HepG2 (cell line): ENCODE measurements around the gene NRSN2. TPM values are rescaled to one million over a fixed set of nuclear protein-coding genes. Genes with fewer than 3 reads are reported as not detected.

ENCODE experiments used
- CAMTA2 ChIP-seq: sonication (generic); formaldehyde crosslinking; IDR thresholded peaks from 2 replicates; pipeline ENCODE4 v1.4.0; 2020; ENCODE audit warnings: mild to moderate bottlenecking, missing genetic modification reagents, borderline replicate concordance
- CBFB ChIP-seq: sonication (generic); formaldehyde crosslinking; IDR thresholded peaks from 2 replicates; pipeline ENCODE4 v1.4.0; 2020; ENCODE audit warnings: missing genetic modification reagents
- CCDC6 ChIP-seq: sonication (generic); formaldehyde crosslinking; IDR thresholded peaks from 2 replicates; pipeline ENCODE4 v1.8.1; 2022; ENCODE audit warnings: mild to moderate bottlenecking, missing genetic modification reagents, moderate library complexity
- CEBPG ChIP-seq: IDR thresholded peaks from 2 replicates; pipeline ENCODE4 v1.6.1; 2016
- ETV6 ChIP-seq: sonication (generic); formaldehyde crosslinking; conservative IDR thresholded peaks from 2 replicates; pipeline ENCODE4 v1.4.0; 2020; ENCODE audit warnings: missing genetic modification reagents
- FOXA1 ChIP-seq, 2 experiments: fragments of 450-650 bp in 1 of 2; sonication (generic) in 1 of 2; formaldehyde crosslinking in 1 of 2; IDR thresholded peaks; 2 replicates each; pipeline versions ENCODE4 v1.4.0 to v1.6.1; 2016 to 2020; ENCODE audit warnings: missing genetic modification reagents in 1 of 2
- FOXO1 ChIP-seq: sonication (generic); formaldehyde crosslinking; IDR thresholded peaks from 2 replicates; pipeline ENCODE4 v1.4.0; 2020; ENCODE audit warnings: missing genetic modification reagents
- GTF2F1 ChIP-seq: fragments of 150-350 bp; IDR thresholded peaks from 2 replicates; pipeline ENCODE4 v1.6.1; 2014; ENCODE audit warnings: low read length
- HNRNPH1 ChIP-seq: fragments of 200-400 bp; formaldehyde crosslinking; optimal IDR thresholded peaks from 2 replicates; pipeline ENCODE3; 2017; ENCODE audit warnings: mild to moderate bottlenecking, low read depth, low read length
- LBX2 ChIP-seq: sonication (generic); formaldehyde crosslinking; IDR thresholded peaks from 2 replicates; pipeline ENCODE4 v1.5.0; 2020; ENCODE audit warnings: missing genetic modification reagents, mild to moderate bottlenecking, borderline replicate concordance
- NFATC3 ChIP-seq: sonication (generic); formaldehyde crosslinking; IDR thresholded peaks from 2 replicates; pipeline ENCODE4 v1.5.1; 2020; ENCODE audit warnings: mild to moderate bottlenecking, missing genetic modification reagents
- SALL2 ChIP-seq: sonication (generic); formaldehyde crosslinking; IDR thresholded peaks from 2 replicates; pipeline ENCODE4 v1.8.1; 2023; ENCODE audit warnings: mild to moderate bottlenecking, missing genetic modification reagents, inconsistent platforms
- TGIF2 ChIP-seq: IDR thresholded peaks from 2 replicates; pipeline ENCODE4 v1.6.1; 2016; ENCODE audit warnings: control low read depth, missing compliant biosample characterization
- XBP1 ChIP-seq: sonication (generic); formaldehyde crosslinking; IDR thresholded peaks from 2 replicates; pipeline ENCODE4 v1.5.0; 2020; ENCODE audit warnings: missing genetic modification reagents
- ZBED4 ChIP-seq: sonication (generic); formaldehyde crosslinking; IDR thresholded peaks from 2 replicates; pipeline ENCODE4 v1.4.0; 2020; ENCODE audit warnings: missing genetic modification reagents, borderline replicate concordance
- ZC3H13 ChIP-seq: sonication (generic); formaldehyde crosslinking; IDR thresholded peaks from 2 replicates; pipeline ENCODE4 v1.8.1; 2023; ENCODE audit warnings: mild to moderate bottlenecking, missing genetic modification reagents, moderate library complexity
- ZFP82 ChIP-seq: sonication (generic); formaldehyde crosslinking; IDR thresholded peaks from 2 replicates; pipeline ENCODE4 v1.5.1; 2020; ENCODE audit warnings: mild to moderate bottlenecking, missing genetic modification reagents, borderline replicate concordance
- ZNF276 ChIP-seq: sonication (generic); formaldehyde crosslinking; IDR thresholded peaks from 2 replicates; pipeline ENCODE4 v1.4.0; 2020; ENCODE audit warnings: mild to moderate bottlenecking, low read depth, missing genetic modification reagents
- ZNF569 ChIP-seq: sonication (generic); formaldehyde crosslinking; IDR thresholded peaks from 2 replicates; pipeline ENCODE4 v1.5.0; 2020; ENCODE audit warnings: mild to moderate bottlenecking, missing genetic modification reagents, moderate library complexity, borderline replicate concordance
- polyA plus RNA-seq, 8 experiments: library from polyadenylated mRNA; depleted of rRNA in 3 of 8; stranded (reverse) in 7 of 8; unstranded in 1 of 8; fragments of >200 nt; fragmentation: Illumina TruSeq in 4 of 8; extraction: Trizol in 4 of 8; gene quantifications; 2 replicates each; pipeline versions ENCODE4 v1.2.1 to v1.2.3, GENCODE V29; 2011 to 2016; ENCODE audit warnings: low read depth in 4 of 8, missing spikeins in 1 of 8, mixed read lengths in 1 of 8; ENCODE audit not compliant: insufficient read depth in 1 of 8
- total RNA-seq, 5 experiments: library from RNA; depleted of rRNA; stranded (reverse); fragments of >200 nt; fragmentation: Illumina TruSeq; extraction: Trizol; gene quantifications; 2 replicates each; pipeline ENCODE4 v1.2.3, GENCODE V29; 2016; ENCODE audit warnings: low read depth in 1 of 5
- TF ChIP-seq, protein P1 (sequence below): sonication (generic); formaldehyde crosslinking; IDR thresholded peaks from 2 replicates; pipeline ENCODE4 v1.8.0; 2022; ENCODE audit warnings: missing genetic modification reagents, mild to moderate bottlenecking, moderate library complexity, borderline replicate concordance
- TF ChIP-seq, protein P2 (sequence below): sonication (generic); formaldehyde crosslinking; IDR thresholded peaks from 2 replicates; pipeline ENCODE4 v1.5.0; 2020; ENCODE audit warnings: missing genetic modification reagents

NRSN2 gene
- total and polyA plus RNA-seq, 2 of the 13 experiments (the other 11 are each of a cell fraction or from before 2014, with no cell fraction given): 32.3 to 49.4 TPM

- TF ChIP-seq ZFP82 (CRISPR knock-in tag): no peak
- TF ChIP-seq ZC3H13: 0 out of 2 replicates have a peak, but pooled peaks have one; percentile 73
- no peak; the same call in 1 of the 2 replicates for TF ChIP-seq SALL2 (CRISPR knock-in tag)
- TF ChIP-seq GTF2F1: no peak
- peak; percentile 29; the same call in 1 of the 2 replicates for TF ChIP-seq CEBPG (CRISPR knock-in tag)
- TF ChIP-seq ZNF276 (CRISPR knock-in tag): no peak
- TF ChIP-seq, protein P1, sequence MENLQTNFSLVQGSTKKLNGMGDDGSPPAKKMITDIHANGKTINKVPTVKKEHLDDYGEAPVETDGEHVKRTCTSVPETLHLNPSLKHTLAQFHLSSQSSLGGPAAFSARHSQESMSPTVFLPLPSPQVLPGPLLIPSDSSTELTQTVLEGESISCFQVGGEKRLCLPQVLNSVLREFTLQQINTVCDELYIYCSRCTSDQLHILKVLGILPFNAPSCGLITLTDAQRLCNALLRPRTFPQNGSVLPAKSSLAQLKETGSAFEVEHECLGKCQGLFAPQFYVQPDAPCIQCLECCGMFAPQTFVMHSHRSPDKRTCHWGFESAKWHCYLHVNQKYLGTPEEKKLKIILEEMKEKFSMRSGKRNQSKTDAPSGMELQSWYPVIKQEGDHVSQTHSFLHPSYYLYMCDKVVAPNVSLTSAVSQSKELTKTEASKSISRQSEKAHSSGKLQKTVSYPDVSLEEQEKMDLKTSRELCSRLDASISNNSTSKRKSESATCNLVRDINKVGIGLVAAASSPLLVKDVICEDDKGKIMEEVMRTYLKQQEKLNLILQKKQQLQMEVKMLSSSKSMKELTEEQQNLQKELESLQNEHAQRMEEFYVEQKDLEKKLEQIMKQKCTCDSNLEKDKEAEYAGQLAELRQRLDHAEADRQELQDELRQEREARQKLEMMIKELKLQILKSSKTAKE: no peak
- no peak for TF ChIP-seq CCDC6 (CRISPR knock-in tag)
- no peak for TF ChIP-seq FOXO1 (CRISPR knock-in tag)
- no peak for TF ChIP-seq FOXA1 (IDR thresholded peaks at IDR 0.05)
- no peak for TF ChIP-seq FOXA1 (CRISPR knock-in tag; IDR thresholded peaks at IDR 0.05)
- no peak for TF ChIP-seq CAMTA2 (CRISPR knock-in tag)
- TF ChIP-seq CBFB: 0 out of 2 replicates have a peak, but pooled peaks have one; percentile 27
- no peak for TF ChIP-seq ZNF569
- TF ChIP-seq, protein P2, sequence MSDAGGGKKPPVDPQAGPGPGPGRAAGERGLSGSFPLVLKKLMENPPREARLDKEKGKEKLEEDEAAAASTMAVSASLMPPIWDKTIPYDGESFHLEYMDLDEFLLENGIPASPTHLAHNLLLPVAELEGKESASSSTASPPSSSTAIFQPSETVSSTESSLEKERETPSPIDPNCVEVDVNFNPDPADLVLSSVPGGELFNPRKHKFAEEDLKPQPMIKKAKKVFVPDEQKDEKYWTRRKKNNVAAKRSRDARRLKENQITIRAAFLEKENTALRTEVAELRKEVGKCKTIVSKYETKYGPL: no peak
- TF ChIP-seq ETV6 (CRISPR knock-in tag): no peak
- TF ChIP-seq TGIF2: no peak
- no peak for TF ChIP-seq LBX2 (CRISPR knock-in tag)
- no peak for TF ChIP-seq XBP1 (CRISPR knock-in tag)
- TF ChIP-seq ZBED4 (CRISPR knock-in tag): 0 out of 2 replicates have a peak, but pooled peaks have one; percentile 16
- peak; percentile 73 for TF ChIP-seq HNRNPH1
- no peak; the same call in 1 of the 2 replicates for TF ChIP-seq NFATC3
These were observed 53.8 kb downstream of the NRSN2 start (continued) for GRCh38 chr20:400454-401275.
